AG10803 (cell line): Measurements from ENCODE around the gene SERPINA5.
"Not testable (repeated sequence)": the region's sequence is repeated elsewhere in the genome, so short reads cannot be mapped to it uniquely, and the experiment has no call there.

ENCODE experiments used
- DNase-seq: peaks from one replicate; pipeline ENCODE4 v3.0.0; 2010; ENCODE audit warnings: low read depth
- H3K4me3 ChIP-seq: 2 replicates; pipeline ENCODE4 v1.5.1; 2011; ENCODE audit warnings: mild to moderate bottlenecking, low read length, control low read depth
- CTCF ChIP-seq: conservative IDR thresholded peaks from 2 replicates; pipeline ENCODE4 v1.5.1; 2011; ENCODE audit warnings: mild to moderate bottlenecking, low read length, control low read depth, inconsistent platforms

The SERPINA5 gene

GRCh38 chr14:94631536-94632304 lies 50.5 kb downstream of the SERPINA5 start:
- TF ChIP-seq CTCF: no peak
- H3K4me3 ChIP-seq: no peak overlapping the region
- no peak for DNase-seq

- TF ChIP-seq CTCF: no peak
- H3K4me3 ChIP-seq: no peak overlapping the region
- DNase-seq: no peak
These were observed 51.0 kb downstream of the SERPINA5 start for GRCh38 chr14:94632305-94632590.

- no peak for TF ChIP-seq CTCF
- no peak for DNase-seq
- no peak overlapping the region for H3K4me3 ChIP-seq
These were observed 51.9 kb downstream of the SERPINA5 start for GRCh38 chr14:94633121-94633520.

GRCh38 chr14:94635154-94635553 lies 53.9 kb downstream of the SERPINA5 start:
- no peak overlapping the region for H3K4me3 ChIP-seq
- DNase-seq: no peak
- no peak for TF ChIP-seq CTCF

- TF ChIP-seq CTCF: peak; percentile 17; the same call in 1 of the 2 replicates
- no peak overlapping the region for H3K4me3 ChIP-seq
- DNase-seq: peak; percentile 5
These were observed 55.7 kb downstream of the SERPINA5 start for GRCh38 chr14:94636744-94637412.

GRCh38 chr14:94637814-94638213 lies 56.6 kb downstream of the SERPINA5 start:
- not testable (repeated sequence) for H3K4me3 ChIP-seq, DNase-seq

GRCh38 chr14:94638339-94638738 lies 57.1 kb downstream of the SERPINA5 start:
- no peak for DNase-seq
- TF ChIP-seq CTCF: no peak

More at GRCh38 chr14:94638339-94638738, 57.1 kb downstream of the SERPINA5 start:
- no peak overlapping the region for H3K4me3 ChIP-seq
